HuH-7.5 (cell line): Measurements from ENCODE around the gene CD151.

Experiments
- DNase-seq: peaks from one replicate; pipeline ENCODE4 v3.0.0; 2011; ENCODE audit warnings: low spot score

CD151 gene

DNA sequence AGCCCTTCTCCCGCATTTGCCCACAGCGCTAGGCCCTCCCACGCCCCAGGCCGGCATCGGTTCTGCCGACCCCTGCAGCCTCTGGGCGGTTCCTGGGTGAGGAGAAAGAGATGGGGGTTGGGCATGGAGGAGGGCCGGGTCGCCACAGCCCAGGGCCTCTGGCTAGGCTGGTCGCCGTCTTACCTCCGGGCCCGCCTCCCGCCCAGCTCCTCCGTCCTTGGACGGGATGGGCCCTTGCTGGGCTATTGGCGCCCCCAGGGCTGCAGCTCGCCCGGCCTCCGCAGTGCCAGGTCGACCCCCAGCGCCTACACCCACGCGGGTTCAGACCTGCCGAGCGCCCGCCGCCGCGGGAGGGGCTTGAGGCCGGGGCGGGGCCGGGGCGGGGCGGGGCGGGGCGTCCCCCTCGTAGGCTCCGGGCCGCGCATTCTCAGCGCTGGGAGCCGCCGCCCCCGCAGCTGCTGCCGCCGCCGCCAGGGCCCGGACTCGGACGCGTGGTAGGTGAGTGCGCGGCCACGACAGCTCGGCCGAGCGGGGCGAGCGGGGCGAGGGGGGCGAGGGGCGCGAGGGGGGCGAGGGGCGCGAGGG lies at the start of gene CD151:
CD151 (plus strand) TSS at position 424 of the 585 bp plus-strand sequence. CDS start 3,118 bp downstream, outside the sequence.
- no peak for DNase-seq

DNA sequence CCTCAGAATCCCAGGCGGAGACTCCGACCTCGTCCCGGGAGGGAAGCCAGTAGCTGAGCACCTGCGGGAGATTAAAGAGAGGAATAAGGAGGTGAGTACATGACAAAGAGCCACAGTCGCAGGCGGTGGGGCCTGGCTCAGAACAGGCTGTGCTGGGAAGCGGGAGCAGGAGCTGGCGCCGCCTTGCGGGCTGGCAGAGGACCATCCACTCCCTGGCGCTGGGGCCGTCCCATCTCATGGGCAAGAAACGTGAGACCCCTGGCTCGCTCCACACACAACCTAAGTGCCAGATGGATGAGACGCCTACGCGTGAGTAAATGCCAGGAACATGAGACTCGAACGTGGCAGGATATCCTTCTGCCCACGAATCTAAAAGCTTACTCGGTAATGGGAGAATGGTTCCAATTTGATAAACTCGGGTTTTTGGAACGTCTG lies 49.2 kb upstream of the CD151 start:
- DNase-seq, result no peak

DNA sequence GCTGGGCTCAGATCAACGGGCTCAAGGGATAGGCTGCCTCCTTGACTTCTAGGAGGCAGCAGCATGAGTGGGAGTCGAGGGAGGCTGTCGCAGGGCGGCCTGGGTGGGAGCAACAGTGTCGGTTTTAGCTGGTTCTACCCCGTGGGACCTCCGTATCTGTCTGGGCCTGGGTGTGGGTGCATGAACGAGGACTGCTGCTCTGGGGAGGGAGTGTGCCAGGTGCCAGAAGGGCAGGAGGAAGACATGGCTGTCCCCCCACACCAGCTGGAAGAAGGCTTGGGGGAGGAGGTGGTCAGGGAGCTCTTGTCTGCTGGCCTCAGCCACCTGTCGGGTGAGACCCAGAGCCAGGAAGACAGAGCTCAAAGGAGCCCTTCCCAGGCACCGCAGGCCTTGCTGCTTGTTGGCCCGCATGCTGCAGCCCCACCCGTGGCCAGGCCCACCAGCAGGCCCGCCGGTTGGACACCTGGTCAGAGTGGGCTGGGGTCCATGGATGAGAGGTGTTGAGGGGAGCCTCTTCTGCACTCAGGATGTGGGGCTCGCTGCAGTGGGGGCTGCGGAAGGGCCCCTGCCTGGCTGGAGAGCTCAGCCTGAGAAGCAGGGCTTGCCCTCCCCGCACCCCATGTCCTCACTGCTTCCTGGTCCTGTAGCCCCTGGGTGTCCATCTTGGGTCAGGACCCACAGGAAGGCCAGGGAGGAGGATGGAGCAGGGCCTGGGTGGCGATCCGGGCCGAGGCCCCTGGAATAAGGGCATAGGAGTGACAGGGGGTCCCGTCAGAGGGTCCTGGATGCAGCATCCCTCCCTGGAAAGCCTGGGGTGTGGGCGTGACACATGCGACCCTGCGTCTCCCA lies 46.3 kb upstream of the CD151 start:
- DNase-seq, result no peak

DNA sequence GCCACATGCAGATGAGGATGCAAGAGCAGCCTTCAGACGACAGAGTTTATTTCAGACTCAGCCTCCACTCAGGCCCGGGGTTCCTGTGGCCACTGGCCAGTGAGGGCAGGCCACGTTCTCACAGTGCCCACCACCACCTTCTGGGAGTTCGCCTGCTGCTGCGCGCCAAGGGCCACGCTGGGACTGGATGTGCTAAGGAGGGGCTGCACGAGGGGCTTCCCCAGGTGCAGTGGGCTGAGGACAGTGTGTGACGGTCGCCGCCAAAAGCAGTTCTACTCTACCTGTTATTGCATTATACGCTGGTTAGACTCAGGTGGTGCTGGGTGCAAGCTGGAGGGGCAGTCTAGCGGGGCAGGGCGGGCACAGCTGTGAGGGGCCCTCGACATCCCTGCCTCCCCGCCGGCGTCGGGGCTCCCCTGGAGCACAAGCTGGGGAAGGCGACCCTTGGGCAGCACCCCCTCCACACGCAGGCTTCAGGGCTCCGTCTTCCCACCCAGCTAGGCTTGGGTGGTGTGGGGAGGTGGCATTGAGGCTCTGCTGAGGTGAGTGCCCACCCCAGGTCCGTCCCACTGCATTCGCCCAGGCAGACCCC lies 45.6 kb upstream of the CD151 start:
- no peak for DNase-seq

DNA sequence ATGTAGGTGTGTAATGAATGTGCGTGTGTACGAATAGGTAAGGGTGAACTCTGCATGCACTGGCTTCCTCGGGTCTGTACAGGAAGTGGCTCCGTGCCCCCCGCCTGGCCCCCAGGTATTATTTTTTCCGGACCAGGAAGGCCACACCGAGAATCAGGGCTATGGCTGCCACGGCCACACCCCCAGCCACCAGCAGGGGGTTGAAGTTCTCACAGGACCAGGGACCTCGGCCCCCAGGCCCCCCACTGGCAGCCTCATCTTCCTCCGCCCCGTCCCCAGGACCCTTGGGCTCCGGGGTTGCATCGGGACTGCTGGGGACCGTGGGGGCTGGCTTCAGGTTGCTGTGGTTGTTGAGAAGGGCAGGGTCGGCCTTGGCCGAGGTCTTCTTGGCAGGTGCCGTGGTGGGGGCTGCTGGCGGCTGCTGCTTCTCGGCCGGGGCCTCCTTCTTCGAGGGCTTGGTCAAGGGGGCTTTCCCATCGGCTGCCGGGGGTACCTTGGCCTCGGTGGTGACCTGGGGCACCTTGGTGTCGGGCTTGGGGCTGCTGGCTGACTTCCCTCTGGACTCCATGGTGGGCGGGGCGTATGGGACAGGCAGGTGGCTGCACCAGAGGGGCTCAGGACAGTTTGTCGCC lies 44.6 kb upstream of the CD151 start:
- DNase-seq, result no peak

DNA sequence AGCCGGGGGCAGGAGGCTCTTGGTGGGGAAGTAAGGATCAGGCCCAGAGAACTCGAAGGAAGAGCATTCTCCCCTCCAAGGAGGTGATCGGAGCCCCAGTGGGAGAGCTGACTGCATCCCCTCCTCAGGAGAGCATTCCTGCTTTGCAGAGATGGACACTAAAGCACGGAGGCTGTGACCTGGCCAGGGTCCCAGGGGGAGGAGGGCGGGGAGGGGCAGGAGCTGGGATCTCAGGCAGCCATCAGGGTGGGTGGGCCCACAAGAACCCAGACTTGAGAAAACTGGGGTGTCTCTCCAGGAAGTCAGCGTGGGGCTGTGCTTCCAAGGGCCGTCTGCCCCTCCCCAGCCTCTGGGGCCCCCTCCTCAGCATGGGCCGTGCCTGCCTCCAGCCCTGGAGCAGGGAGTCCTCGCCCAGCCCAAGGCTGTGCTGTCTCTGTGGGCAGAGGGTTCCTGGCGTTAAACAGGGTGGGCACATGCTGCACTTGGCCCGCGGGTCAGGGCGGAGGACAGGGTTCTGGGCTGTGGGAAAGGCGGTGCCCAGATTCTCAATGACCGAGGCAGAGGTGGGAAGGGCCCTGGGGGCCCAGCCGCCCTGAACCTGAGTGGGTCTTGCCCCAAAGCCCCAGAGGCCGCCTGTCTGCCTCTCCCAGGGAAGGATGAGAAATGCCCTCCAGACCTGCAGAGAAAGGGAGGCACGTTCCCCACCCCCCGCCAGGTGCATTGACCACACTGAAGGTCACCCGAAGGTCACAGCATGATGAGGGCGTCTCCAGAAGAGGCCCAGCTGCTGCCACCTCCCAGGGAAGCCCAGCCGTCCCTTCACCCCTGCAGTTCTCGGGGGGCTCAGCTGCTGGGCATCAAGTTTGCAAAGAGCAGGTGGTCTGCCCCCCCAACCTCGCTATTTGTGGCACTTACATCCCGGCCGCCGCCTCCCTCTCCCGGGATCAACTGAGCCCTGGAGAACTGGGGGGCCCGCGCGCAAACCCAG lies 43.5 kb upstream of the CD151 start:
- DNase-seq, result no peak

DNA sequence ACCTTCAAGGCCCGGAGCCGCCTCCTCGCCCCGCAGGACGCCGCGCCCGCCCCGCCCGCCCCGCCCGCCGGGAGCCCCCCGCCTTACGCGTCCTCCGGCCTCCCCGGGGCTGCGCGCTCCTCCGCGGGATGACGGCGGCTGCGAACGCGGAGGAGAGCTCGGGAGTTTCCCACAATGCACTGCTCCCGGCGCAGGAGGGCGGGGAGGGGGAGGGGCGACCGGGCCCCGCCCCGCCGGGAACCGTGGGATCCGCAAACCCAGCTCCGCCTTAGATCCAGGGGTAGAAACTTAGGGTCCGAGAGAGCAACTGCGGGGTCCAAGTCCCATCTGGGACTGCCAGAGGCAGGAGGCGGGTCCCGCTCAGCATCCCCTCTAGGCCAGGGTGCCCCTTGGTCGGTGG lies 42.8 kb upstream of the CD151 start, which contains the start of gene CEND1:
CEND1 (minus strand) TSS at position 148 of the 400 bp plus-strand sequence. CDS start 1,514 bp downstream, outside the sequence.
- no peak for DNase-seq

DNA sequence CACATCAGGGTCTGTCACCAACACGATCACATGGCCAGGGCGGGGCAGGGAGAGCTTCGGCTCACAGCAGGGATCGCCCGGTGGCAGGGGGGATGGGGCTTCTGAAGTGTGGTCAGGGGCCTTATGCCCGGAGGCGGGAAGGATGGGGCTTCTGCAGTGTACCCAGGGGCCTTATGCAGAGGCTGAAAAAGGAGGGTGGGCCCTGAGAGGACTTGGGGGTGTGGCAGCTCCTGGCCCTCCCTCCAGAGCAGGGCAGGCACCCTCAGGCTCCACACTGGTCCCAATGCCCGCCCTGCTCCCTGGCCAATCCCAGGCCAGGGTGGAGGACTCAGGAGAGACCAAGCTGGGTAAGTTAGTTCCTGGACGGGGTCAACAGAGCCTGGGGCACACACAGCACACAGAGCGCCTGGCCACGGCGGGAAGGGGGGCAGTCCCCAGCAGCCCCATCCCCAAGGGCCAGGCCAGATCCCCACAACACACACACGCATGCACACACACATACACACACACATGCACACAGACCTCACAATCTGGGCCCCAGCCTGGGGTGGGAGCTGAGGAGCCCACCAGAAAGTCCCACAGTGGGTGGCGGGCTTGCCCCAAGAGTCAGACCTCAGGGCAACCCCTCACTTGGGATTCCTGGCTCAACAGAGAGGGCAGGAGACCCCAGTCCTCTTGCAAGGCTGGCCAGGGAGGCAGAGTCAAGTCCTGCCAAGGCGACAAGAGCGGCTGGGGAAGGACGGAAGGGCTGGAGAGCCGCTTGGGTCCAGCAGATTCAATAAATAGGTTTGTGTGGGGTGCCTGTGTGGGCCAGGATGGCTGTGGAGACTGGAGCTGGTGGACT lies 41.8 kb upstream of the CD151 start:
- DNase-seq, result no peak

DNA sequence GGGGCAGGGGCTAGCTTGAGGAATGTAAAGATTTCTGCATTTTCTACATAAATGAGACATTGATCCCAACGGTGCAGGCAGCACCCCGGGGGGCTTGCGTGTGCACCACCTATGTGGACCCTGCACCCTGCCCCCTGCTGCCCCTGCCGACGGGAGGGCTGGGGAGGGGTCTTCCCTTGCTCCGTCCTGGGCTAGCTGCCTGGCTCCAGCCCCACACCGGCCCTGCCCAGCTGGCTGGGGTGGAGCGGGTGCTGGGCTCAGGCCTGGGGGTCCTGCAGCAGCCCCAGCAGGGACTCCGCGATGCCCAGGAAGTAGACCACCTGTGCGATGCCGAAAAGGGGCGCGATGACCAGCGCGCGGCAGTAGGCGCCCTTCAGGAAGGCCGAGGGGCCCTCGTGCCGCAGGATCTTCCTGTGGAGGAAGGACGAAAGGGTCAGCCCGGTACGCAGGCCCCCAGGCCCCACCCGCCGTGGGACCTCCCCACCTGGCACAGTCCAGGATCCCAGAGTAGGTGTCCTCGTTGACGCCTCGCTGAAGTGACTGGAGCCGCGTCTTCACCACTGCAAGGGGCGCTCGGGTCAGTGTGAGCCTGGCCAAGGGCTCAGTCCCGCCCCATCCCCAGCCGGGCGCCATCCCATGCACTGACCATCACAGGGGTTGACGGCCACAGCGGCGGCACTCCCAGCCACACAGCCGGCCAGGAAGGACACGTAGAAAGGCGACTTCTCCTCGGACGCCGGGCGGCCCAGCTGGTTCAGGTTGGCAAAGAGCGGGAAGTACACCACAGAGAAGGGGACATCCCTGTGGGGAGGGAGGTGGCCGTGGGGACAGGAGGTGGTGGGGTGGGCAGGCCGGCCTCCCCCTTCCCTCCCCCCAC lies 40.9 kb upstream of the CD151 start:
- DNase-seq, result no peak

DNA sequence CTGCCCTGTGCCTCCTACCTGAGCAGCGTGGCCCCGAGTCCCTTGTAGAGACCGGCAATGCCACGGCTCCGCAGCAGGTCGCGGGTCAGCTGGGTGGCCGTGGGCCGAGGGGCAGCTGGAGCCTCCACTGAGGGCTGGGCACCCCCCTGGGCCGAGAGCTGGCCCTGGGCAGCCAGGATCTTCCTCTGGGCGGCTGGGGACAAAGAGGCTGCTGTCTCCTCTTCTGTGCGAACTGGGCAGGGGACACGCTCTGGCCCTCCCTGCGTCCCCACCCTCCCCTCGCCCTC lies 40.3 kb upstream of the CD151 start:
- DNase-seq, result no peak

DNA sequence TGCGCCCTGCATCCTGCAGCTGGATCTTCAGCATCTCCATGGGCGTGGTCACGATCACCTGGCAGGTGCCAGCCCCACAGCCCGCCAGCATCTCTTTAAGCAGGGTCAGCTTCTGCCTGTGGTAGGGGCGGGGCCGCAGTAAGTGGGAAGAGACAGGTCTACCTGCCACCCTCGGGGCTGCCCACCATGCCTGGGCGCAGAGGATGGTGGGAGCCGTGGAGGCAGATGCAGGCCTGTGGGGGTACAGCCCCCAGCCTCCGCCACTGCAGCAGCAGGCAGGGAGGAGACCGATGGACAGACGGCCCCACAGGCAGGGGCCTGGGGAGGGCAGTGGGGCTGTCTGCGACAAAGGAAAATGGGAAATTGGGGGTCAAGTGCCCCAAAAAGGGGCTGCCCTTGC lies 39.9 kb upstream of the CD151 start:
- DNase-seq, result no peak

DNA sequence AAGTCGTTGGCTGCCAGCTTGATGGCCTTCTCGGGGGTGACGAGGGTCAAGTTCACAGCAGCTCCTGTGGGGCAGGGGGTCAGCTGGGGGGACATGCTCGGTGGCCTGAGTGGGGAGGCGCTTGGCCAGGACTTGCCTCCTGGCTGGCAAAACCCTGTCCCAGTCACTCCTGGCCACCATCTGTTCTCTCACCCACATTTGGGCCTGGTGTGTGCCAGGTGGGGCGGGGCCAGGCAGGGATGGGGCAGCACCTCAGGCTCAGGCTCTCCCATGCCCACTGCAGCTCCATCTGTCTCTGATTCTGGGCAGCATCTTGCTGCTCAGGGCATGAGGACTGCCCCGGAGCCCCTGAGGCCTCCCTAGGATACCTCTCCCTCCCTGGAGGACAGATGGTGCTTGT lies 39.2 kb upstream of the CD151 start:
- DNase-seq, result no peak

DNA sequence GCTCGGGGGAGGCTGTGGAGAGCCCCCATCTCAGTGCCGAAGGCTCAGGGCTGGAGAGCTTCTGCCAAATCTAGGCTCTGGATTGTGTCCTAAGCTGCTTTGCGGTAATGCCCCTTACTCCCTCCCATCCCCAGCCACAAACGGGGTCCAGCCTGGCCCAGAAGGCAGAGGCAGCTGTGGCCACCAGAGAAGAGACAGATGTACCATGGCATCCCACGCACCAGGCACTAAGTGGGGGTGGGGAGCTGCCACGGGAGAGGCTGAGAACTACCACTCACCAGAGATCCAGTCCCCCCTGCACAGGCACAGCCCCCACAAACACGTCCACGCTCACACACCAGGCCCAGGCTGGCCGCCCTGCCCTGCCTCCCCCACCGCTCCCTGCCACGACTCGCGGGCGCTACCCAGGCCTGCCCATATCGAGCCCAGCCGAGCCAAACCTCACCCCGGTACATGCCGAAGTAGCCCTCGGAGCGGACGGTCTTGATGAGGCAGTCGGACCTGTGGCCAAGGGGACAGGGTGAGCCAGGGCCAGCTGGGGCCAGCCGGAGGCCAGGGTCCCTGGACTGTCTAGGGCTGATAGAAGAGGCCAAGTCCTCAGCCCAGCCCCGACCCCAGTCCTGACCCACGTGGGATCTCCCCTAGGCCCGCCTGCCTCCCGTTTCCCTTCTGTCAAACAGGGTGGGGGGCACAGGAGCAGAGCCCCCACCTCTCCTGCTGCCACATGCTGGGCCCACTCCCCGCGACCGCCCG lies 38.6 kb upstream of the CD151 start:
- DNase-seq, result no peak

DNA sequence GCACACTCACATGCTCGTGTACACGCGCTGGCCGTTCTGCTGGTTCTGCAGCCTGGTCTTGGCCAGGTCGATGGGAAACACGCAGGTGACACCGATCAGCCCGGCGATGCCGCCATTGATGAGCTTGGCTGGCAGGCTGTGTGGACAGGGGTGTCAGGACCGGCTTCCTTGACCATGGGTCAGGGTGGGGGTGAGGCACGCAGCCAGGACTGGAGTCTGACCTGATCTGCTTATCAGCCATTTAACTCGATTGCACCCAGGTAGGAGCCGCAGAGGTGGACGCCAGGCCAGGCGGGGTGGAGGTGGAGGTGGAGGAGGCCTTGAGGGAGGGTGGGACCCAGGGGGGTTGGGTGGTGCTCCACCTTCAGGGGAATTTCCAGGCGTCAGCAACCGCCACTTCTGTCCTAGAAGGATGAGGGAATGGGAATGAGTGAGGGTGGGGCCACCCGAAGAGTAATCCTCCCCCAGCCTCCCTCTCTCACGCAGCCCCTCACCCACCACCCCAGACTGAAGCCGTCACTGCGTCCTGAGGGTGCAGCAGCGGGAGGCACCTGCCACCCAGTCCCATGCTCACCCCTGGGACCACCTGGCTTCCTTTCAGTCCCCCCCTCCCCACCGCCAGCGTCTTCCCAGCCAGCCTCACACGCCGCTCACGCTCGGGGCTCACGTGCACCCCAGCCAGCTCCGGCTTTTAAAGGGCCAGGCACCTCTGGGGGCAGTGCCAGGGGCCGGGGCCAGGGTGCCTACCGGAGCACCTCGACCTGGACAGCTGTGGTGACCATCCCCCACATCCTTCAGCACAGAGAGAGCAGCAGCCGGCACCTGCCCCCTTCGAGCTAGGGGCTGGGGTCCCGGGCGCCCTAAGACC lies 37.8 kb upstream of the CD151 start:
- no peak for DNase-seq

DNA sequence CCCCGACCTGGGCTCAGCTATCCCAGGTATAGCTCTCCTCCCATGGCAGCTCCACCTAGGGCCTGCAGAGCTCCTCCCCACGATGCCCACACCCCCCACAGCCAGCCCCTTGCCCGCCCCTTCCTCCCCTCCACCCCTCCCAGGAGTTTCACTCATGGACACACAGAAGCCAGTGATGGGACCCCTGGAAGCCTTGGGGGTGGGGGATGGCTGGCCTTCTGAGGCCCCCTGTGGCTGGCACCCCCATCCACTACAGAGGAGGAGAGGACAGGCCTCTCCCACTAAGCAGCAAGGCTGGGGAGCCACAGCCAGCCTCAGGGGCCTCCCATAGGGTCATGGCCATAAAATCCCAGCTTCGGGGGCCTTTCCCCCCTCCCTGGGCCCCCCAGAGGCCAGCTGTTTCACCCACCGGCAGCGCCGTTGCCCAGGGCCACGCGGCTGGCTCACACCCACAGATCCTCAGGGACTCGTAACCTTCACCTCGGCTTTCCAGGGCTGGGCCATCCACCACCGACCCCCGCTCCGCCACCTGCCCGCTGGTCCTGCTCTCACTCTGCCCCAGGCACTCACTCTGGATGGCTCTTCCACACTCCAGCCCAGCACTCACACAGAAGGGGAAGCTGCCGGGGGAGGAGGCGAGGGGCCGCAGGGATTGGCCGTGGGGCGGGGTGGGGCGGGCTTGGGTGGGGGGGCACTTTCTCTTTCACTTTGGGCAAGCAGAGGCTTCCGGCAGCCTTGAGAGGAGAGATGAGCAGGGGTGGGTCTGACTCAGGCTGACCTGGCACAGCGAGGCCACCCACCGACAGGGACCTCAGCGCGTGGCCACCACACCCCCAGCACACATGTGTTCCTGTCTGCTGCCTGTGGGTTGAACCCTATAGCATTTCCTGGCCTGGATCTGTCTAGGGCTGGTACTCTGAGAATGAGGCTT lies 36.9 kb upstream of the CD151 start:
- DNase-seq, result no peak

DNA sequence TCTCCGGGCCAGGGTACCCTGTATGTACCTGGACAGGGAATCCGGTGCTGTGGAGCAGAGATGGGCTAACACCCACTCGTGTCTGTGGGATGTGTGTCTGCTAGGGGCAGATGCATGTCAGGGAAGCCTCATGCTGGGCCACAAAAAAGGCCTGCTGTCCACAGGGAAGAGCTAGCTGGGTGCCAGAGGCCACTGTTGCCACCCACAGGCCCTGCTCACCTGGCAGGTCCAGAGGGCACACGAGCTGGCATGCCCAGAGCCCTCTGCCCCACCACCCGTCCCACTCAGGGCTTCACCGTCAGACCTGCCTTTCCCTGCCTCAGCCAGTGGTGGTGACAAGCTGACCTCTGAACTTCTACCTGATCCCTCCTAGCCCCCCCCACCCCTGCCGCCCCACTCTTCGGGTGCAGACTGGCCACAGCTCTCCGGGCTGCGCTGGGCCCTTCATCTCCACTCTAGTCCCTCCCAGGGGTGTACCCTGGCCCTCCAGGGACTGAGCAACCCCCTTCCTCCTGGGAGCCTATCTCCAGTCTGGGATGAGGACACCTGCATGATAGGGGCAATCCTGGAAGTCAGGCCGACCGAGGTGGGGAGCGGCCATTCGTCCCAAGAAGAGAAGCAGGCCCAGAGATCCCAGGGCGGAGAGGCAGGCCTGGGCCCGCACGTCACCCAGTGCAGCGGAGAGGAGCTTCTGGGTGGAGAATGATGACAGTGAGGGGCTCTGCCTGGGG lies 36.0 kb upstream of the CD151 start:
- no peak for DNase-seq
